ENCODE results near the gene PRCD.

The PRCD gene

GRCh38 chr17:76586741-76587487, 47.1 kb downstream of the PRCD start:
- no peak for TF ChIP-seq CTCF (IDR thresholded peaks at IDR 0.05; ENCODE audit: low read depth, low read length)
- Histone ChIP-seq H3K36me3 (no peaks in the 10 kb centered on the region), H3K9me3 (ENCODE audit: severe bottlenecking) (peaks cover 10% of the 10 kb centered on the region), H3K27me3 (ENCODE audit: insufficient read depth, low read depth, severe bottlenecking) (no peaks in the 10 kb centered on the region), H3K4me3 (ENCODE audit: low read depth, low read length) (peak overlapping the region; percentile 52), H3K27ac (peak overlapping the region; percentile 87)
- peak; percentile 97 for DNase-seq

GRCh38 chr17:76588182-76588581, 48.3 kb downstream of the PRCD start:
- Histone ChIP-seq H3K27ac (no peak overlapping the region), H3K9me3 (ENCODE audit: severe bottlenecking) (peaks cover 12% of the 10 kb centered on the region), H3K4me3 (ENCODE audit: low read depth, low read length) (no peak overlapping the region), H3K36me3 (no peaks in the 10 kb centered on the region), H3K27me3 (ENCODE audit: insufficient read depth, low read depth, severe bottlenecking) (no peaks in the 10 kb centered on the region)
- TF ChIP-seq CTCF (IDR thresholded peaks at IDR 0.05; ENCODE audit: low read depth, low read length): no peak
- no peak for DNase-seq

GRCh38 chr17:76593384-76593826, 53.6 kb downstream of the PRCD start:
- Histone ChIP-seq H3K9me3 (ENCODE audit: severe bottlenecking) (peaks cover 3% of the 10 kb centered on the region), H3K27me3 (ENCODE audit: insufficient read depth, low read depth, severe bottlenecking) (no peaks in the 10 kb centered on the region), H3K4me3 (ENCODE audit: low read depth, low read length) (no peak overlapping the region), H3K27ac (peak overlapping the region; percentile 31; the same call in 1 of the 2 replicates), H3K36me3 (no peaks in the 10 kb centered on the region)
- peak; percentile 76 for DNase-seq
- 0 out of 2 replicates have a peak, but pooled peaks have one; percentile 21 for TF ChIP-seq CTCF (IDR thresholded peaks at IDR 0.05; ENCODE audit: low read depth, low read length)

- peaks cover 3% of the 10 kb centered on the region for H3K9me3 ChIP-seq (ENCODE audit: severe bottlenecking)
- H3K36me3 ChIP-seq: no peaks in the 10 kb centered on the region
- H3K4me3 ChIP-seq (ENCODE audit: low read depth, low read length): no peak overlapping the region
- H3K27me3 ChIP-seq (ENCODE audit: insufficient read depth, low read depth, severe bottlenecking): no peaks in the 10 kb centered on the region
- H3K27ac ChIP-seq: no peak overlapping the region; the same call in 1 of the 2 replicates
- TF ChIP-seq CTCF (IDR thresholded peaks at IDR 0.05; ENCODE audit: low read depth, low read length): peak; percentile 38
- DNase-seq: no peak
These were observed 54.1 kb downstream of the PRCD start for GRCh38 chr17:76593959-76594358.

- DNase-seq: no peak
- Histone ChIP-seq H3K9me3 (ENCODE audit: severe bottlenecking) (peaks cover 3% of the 10 kb centered on the region), H3K27ac (no peak overlapping the region), H3K27me3 (ENCODE audit: insufficient read depth, low read depth, severe bottlenecking) (no peaks in the 10 kb centered on the region), H3K4me3 (ENCODE audit: low read depth, low read length) (no peak overlapping the region), H3K36me3 (no peaks in the 10 kb centered on the region)
- TF ChIP-seq CTCF (IDR thresholded peaks at IDR 0.05; ENCODE audit: low read depth, low read length): no peak
These were observed 54.8 kb downstream of the PRCD start for GRCh38 chr17:76594690-76595089.
